Muscle of arm (tissue), 12 donors: ENCODE measurements around the gene COX8A. TPM values are rescaled to one million over a fixed set of nuclear protein-coding genes. Genes with fewer than 3 reads are reported as not detected.

Experiments
- DNase-seq: peaks from one replicate; pipeline ENCODE4 v3.0.0-alpha.2; 2013
- polyA plus RNA-seq, 12 donors: library from polyadenylated mRNA; unstranded; fragments of 120-200 nt; gene quantifications; one replicate each; pipeline ENCODE4 v1.2.1, GENCODE V29; 2013; ENCODE audit not compliant: insufficient read length in 12 of 12

The COX8A gene
- polyA plus RNA-seq, 12 donors: 131 to 249 (median 209) TPM; not detected in 1

DNA sequence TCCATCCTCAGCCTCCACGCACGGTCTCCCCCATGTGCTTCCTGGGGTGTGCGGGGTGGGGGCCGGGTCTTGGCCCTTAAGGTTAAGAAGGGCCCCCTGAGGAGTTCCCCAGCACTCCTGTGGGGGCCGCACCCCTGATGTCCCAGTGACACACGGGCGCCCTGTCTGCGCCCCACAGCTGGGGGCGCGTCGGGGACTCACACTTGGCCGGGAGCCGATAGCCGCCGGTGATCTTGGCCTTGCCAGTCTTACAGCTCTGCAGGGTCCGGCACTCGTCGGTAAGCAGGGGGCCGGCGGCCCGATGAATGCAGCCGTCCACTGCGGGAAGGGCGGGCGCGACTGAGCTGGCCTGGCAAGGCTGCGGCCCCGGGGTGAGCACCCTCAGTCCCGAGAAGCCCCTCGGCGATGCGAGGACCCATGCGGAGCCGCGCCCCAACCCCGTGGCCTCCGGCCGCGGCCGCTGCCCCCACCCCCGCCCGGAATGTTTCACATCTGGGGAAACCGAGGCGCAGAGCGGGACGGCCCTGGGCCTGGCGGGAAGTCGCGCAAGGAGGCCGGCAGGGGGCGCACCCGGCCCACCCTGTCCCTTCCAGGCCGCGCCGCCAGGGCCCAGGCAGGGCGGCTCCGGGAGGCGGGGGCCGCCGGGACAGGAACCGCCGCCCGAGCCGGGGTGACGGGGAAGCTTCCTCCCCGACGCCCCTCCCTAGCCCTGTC is 25.8 kb downstream of the COX8A start:
- peak; percentile 75 for DNase-seq

GRCh38 chr11:64000740-64001483 is 26.5 kb downstream of the COX8A start:
- DNase-seq: no peak

DNA sequence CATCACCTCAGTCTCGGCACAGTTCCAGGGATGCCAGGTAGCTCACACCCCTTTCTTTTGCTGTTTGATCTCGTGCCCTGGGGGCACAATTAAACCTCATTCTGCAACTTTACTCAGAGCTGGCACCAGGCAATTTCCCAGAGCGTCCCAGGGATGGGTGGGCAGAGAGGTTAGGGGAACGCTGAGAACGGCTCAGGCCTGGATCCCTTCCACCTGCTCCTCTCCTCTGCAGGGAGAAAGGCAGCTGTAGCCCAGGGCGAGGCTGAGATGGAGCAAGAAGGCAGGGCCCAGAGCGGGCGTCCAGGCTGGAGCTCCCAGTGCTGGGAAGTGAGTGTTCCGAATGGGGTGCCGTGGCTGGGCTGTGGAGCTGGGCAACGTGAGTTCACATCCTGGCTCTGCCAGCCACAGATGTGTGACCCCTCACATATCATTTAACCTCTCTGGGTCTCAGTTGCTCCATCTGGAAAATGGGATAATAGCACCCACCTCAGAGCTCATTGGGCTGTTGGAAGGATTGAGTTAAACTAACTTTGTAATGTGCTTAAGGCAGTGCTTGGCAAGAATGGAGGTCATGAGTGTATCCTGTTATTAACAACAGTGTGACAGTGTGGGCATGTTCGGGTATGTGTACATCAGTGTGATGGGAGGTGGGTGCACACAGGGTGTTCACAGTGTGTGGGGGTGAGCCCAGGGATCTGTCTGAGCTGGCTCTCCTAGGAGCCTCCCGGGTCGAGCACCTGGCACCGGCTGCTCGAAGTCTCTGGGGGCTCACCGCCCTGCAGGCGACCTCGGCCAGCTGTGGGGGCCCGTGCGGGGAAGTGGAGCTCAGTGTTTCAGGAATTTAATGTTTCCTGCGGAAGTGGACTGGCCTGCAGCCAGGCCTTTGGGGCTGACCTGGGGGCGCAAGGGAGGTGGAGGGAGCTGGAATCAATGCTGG is 27.3 kb downstream of the COX8A start:
- peak; percentile 73 for DNase-seq

DNA sequence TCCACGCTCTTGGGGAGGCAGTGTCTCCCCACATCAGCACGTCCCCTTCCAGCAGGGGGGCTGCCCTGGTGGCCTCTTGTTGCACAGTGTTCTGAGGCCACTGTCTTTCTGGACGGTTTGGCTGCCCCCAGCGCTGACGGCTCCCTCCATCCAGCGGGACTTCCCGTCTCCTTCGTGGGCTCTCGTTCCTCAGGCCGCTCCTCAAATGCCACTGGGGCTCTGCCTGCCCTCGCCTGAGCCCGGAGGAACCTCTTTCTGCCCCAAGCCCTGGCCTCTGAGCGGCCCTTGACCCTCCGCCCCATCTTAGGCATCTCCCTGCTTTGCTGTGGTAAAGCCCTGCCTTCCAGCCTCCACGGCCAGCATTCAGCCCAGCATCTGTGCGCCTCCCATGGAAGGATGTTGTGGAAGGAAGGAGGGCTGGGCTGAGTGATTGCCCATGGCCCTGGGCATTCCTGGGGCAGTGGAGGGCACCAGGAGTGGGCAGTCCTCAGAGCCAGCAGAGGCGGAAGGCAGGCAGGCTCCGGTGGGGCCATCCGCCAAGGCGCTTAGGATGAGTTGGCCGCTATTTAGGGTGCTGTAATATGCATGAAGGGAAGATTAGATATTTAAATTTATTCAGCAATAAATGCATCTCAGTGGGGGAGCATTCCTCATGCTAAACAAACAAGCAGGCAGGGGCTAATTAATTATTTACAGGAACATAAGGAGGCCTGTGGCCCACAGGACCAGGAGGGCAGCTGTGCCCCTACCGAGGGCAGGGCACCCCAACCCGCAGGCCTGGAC is 29.6 kb downstream of the COX8A start:
- no peak for DNase-seq

- DNase-seq: no peak
These were observed 30.2 kb downstream of the COX8A start for GRCh38 chr11:64004590-64004984.

- no peak for DNase-seq
These were observed 31.3 kb downstream of the COX8A start for GRCh38 chr11:64005691-64006090.

DNA sequence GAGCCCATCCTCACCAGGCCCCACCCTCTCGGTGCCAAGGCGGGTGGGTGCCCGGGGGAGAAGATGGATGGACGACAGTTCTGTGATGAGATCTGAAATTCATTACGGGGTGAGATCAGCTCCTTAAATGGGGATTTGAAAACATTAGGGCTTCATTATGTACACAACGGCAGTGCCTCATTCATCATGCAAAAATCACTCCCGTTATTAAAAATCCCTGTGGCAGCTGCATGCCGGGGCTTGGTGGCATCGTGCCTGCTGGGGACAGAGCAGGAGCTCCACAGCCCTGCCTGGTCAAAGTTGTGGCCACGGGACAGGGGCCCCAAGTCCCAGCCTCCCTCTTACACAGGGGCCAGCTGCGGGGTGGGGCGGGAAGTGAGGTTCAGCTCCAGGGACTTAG is 32.0 kb downstream of the COX8A start:
- no peak for DNase-seq

DNA sequence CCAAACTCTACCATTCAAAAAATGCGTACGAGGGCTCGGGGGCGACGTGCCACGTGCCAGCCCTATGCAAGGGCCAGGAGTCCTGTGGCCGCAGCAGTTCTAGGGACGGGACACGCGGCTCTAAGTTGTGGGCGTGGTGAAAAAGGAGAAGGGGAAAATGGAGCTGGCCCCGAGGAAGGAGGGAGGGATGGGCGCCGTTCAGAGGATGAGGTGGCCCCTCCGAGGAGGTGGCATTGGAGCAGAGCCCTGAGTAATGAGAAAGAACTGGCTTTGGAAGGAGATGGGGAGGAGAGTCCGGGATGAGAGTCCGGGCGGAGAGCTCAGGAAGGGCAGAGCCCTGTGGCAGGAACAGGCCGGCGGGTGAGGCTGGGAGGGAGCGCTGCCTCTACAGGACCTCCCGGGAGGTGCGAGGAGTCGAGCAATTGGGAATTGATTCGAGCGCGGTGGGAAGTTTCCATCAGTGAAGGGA is 32.8 kb downstream of the COX8A start:
- DNase-seq: peak; percentile 30

GRCh38 chr11:64007629-64008282 is 33.3 kb downstream of the COX8A start:
- peak; percentile 78 for DNase-seq

DNA sequence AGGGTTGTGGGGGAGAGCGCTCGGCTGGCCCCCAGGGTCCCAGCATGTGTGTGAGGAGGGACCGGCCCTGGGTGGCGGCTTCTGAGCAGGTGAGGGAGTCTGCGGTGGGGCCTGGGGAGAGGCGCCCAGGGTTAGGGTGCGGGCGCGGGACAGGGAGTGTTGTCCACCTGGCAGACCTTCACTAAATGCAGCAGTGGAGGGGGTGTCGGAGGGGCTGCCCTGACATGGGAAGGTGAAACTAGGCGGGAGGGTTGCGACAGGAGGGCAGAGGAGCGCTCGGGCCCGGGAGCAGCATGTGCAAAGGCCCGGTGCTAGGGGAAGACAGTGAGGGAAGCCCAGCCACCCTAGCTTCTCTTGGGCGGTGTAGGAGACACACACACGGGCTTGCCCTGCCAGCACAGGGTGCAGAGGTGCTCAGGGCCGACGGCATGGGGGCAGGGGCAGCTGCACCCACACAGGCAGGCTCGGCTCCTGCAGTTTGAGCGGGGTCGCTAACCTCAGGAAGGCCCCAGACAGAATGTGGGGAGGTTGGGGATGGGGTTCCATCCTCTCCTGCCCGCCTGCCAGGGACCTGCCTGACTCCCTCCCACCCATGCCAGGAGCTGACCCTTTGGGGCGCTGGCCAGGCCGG is 34.0 kb downstream of the COX8A start:
- no peak for DNase-seq

- no peak for DNase-seq
These were observed 34.7 kb downstream of the COX8A start for GRCh38 chr11:64008914-64009633.

GRCh38 chr11:64009710-64010109 is 35.3 kb downstream of the COX8A start:
- no peak for DNase-seq

DNA sequence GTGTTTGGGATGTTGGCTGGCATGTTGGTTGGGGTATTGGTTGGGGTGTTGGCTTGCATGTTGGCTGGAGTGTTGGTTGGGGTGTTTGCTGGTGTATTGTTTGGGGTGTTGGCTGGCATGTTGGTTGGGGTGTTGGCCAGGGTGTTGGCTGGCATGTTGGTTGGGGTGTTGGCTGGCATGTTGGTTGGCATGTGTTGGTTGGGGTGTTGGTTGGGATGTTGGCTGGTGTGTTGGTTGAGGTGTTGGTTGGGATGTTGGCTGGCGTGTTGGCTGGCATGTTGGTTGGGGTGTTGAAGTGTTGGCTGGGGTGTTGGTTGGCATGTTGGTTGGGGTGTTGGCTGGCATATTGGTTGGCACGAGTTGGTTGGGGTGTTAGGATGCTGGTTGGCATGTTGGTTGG is 36.4 kb downstream of the COX8A start:
- no peak for DNase-seq

GRCh38 chr11:64011371-64011770 is 37.0 kb downstream of the COX8A start:
- DNase-seq: no peak

DNA sequence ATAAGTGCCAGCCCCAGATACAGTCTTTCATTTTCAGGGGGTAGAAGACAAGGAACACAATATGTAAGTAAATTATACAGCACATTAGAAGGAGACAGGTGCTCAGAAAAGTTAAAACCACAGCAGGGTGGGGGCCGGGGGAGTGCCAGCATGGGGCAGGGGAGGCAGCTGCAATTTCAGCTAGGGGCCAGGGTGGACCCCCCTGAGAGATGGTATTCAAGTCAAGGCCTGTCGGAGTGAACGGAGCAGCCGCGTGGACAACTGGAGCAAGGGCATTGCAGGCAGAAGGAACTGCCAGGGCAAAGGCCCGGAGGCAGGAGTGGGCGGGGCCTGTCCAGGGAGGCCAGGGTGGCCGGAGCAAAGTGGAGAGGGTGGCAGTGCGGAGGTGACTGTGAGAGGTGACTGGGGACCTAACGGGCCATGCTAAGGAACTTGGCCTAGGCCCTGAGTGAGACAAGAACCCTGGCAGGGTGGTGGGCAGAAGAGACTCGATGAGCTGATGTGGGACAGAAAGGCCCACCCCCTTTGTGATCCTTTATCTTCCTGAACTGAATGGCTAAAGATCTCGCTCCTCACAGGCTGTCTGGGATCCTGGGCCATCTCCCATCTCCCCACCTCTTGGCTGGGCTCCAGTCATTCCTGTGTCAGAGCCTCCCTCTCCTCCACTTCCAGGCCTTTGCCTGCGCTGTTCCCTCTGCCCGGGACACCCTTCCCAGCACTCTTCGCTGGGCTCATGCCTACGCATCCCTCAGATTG is 38.9 kb downstream of the COX8A start:
- DNase-seq: no peak

DNA sequence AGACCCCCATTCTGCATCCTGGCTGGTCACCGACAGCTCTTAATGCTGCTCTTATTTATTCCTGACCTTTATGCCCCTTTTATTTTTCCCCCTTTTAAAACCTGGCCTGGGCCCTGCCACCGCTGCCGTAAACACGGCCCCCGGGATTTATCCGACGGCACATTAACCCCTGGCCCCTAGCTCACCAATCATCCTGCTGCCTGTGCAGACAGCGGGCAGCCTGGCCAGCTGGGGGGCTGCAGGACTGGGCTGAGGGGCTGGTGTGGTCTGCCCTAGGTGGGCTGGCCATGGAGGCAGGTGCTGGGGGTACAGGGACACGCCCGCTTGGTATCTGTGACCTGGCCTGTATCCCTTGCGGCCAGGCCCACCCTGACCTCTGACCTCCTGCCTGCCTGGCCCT is 39.9 kb downstream of the COX8A start:
- DNase-seq: no peak

DNA sequence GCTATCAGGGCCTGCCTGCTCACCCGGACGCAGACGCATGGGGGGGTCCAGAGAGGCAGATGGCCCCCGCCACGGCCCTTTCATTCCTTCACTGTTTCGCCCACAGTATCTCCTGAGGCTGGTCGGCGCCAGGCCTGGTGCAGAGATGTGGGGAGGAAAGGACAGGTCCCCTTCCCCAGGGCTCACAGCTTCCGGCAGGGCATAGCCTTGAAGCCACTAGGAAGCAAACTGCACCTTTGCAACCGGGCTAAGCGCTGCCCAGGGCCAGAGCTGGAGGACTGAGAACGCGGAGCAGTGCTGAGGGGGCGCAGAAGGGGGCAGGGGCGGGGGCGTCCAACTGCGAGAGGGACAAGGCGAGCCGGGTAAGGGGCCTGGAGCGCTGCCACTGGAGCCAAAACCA is 41.1 kb downstream of the COX8A start:
- DNase-seq: no peak

GRCh38 chr11:64015935-64016845 is 41.8 kb downstream of the COX8A start:
- DNase-seq: no peak
